Fibroblast of pulmonary artery (primary cell): ENCODE data around the gene HOXD3.

Source experiments
- DNase-seq: peaks from one replicate; pipeline ENCODE4 v3.0.0-alpha.2; 2010; ENCODE audit warnings: low read depth
- H3K4me3 ChIP-seq: replicated peaks from 2 replicates; pipeline ENCODE4 v1.5.1; 2011; ENCODE audit warnings: low read depth, mild to moderate bottlenecking, control low read depth, low read length, moderate library complexity
- TF ChIP-seq, protein P1 (sequence below): IDR thresholded peaks from 2 replicates; pipeline ENCODE4 v1.5.1; 2011; ENCODE audit warnings: mild to moderate bottlenecking, control low read depth, low read length, inconsistent platforms; ENCODE audit errors: missing control alignments

The HOXD3 gene

DNA sequence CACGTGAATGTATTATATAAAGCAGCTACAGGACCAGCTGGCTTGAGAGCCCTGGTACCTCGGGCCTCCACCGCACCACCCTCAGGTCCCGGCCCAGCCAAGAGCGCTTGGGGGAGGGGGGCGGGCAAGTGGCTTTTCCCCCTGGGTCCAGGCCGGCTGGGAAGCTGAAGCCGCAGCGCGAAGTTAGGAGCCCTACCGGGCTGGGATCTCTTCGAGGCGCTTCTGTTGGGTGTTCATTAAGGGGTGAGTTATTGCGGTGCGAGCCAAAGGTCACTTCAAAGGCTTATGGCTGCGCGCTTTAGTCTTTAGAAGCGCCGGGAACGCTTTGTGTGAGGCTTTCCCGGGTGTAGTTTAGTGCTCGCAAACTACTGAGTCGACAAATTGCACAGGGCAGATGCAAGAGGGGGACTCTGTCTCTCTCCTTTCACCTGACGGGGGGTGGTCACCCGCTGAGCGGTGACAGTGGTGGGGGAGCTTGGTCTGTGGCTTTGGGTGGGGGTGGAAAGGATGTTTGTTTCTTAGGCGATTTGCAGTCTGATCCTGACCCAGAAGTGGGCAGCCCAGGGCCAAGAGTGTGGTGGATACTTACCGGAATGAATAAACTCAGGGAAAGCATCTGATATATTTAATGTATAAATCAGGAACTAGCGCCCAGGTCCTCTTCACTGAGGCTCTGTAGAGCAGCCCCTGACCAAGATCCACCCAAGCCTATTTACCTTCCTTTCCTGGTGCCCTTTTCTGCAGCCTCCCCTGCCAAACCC, 6.0 kb downstream of the HOXD3 start:
- TF ChIP-seq, protein P1, sequence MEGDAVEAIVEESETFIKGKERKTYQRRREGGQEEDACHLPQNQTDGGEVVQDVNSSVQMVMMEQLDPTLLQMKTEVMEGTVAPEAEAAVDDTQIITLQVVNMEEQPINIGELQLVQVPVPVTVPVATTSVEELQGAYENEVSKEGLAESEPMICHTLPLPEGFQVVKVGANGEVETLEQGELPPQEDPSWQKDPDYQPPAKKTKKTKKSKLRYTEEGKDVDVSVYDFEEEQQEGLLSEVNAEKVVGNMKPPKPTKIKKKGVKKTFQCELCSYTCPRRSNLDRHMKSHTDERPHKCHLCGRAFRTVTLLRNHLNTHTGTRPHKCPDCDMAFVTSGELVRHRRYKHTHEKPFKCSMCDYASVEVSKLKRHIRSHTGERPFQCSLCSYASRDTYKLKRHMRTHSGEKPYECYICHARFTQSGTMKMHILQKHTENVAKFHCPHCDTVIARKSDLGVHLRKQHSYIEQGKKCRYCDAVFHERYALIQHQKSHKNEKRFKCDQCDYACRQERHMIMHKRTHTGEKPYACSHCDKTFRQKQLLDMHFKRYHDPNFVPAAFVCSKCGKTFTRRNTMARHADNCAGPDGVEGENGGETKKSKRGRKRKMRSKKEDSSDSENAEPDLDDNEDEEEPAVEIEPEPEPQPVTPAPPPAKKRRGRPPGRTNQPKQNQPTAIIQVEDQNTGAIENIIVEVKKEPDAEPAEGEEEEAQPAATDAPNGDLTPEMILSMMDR, result no peak
- DNase-seq, result no peak

DNA sequence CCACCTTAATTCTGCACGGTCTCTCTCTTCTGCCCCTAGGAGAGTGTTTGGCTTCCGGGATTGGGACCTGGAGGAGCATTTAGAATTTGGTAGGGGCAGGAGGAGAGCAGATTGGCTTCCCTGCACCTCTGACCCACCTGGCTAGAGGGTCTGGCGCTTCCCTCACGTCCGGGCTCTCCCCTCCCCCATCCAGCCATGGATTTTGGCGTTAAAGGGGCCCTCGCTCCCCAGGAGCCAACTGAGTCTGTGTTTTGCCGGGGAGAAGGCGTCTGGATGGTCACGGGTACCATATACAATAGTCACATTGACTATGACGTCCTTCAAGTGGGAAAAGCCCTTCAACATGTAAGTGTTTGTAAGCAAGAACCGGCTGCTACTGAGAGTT, 6.6 kb downstream of the HOXD3 start:
- TF ChIP-seq, protein P1, result no peak
- DNase-seq, result no peak
- H3K4me3 ChIP-seq, result no peak overlapping the region

More for the DNA sequence above, 6.0 kb downstream of the HOXD3 start:
- no peak overlapping the region for H3K4me3 ChIP-seq

DNA sequence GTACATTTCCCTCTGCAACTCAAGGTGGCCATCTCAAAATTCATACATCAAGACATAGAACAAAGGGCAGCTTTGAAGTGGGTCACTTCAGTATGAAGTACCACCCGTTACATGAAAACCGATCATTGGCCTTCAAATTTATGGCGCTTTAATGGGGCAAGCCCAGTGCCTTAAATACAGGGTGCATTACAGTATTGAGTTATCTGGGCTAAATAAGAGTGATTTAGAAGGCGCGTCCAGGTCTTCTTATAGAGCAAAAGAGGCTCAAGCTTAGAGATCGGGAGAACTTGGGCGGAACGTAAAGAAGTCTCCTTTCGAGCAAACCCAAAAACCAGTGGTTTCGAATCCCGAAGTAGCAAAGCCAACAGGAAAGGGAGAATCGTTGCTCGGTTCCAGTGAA, 7.1 kb downstream of the HOXD3 start:
- TF ChIP-seq, protein P1, result no peak
- DNase-seq, result no peak
- no peak overlapping the region for H3K4me3 ChIP-seq

DNA sequence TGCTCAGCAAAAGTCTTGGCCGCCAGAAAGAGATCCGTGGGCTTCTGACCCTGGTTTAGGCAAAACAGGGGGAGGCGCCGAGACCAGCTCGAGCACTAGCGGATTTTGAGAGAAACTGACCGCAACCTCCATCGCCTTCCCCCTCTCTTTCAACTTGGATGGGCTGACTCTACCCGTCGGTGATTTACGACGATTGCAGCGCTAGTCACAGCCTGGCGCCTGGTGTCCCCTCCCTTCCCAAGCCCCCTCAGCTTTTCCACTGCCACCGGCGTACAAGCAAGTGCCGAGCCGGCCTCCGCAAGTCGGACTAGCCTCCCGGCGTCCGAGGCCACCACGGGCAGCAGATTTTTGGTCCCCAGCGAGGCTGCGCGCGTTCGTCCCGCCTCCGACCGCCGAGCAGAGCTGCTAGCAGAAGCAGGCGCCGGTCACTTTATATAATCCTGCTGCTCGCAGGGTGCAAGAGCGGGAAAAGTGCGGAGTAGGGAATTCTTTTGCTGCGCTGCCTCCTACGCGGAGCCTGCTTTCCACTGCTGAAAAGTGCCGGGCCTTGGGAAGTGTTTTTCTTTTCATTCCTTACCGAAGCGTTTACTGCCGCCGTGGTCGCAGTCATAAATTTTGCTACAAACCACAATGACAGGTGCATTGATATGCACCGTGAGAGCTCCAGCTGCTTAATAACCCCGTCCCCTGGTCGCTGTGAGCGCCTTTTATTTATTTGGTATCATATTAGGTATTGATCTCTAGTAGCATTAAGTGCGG, 7.7 kb downstream of the HOXD3 start:
- H3K4me3 ChIP-seq, result no peak overlapping the region
- no peak for DNase-seq
- TF ChIP-seq, protein P1, result no peak

DNA sequence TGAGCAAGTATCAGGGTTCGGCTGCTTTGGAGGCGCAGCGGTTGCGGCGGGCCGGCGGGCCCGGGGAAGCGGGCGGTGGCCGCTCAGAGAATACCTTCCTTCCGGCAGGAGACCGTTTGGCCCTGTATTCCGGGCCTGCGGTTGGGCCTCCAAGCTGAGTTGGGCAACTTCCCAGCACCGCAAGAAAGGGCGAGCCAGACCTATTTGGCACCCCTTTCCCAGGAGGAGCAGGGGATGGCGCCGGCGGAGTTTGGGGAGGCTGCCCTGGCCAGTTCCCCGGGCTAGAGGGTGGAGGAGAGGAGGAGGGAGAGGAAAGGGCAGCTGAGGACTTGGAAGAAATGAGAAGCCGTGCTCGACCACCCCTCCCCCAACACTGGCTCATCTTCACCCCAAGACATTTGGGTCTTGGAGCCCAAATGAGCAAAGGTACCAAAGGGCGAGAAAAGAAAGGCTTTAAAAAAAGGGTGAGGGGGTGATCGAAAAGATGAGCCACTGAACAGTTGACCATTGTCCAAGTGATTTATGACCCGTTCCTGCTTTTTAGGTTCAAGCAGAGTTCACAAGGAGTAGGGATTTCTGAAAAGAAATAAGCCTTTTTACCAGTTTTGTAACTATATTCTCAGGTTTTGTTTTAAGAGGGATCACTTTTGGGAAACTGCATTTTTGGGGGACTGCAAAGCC, 8.4 kb downstream of the HOXD3 start:
- TF ChIP-seq, protein P1, result no peak
- DNase-seq, result no peak
- no peak overlapping the region for H3K4me3 ChIP-seq

DNA sequence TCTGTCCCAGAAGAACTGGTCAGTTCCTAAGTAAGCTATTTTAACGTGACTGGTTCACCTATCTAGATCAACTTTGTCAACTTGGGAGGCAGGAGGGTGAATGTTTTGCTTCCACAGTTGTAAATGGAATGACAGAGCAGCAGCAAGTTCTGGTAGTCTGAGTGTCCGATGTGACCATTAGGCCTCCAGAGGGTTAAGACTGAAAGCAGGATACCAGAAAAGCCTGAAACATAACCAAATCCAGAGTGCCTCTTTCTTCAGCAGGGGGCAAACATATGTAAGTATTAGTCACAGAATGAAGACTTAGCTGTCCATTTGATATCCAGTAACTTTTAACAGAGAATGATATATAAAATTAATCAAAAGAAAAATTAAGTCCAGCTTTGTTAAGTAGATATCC, 9.2 kb downstream of the HOXD3 start:
- TF ChIP-seq, protein P1, result no peak
- no peak for DNase-seq
- no peak overlapping the region for H3K4me3 ChIP-seq
